Fibroblast of villous mesenchyme (primary cell): ENCODE data around the gene UNC50. TPM values are rescaled to one million over a fixed set of nuclear protein-coding genes. Genes with fewer than 3 reads are reported as not detected.

Experiments used
- DNase-seq: peaks from one replicate; pipeline ENCODE4 v3.0.0-alpha.2; 2010; ENCODE audit warnings: low read depth
- H3K4me3 ChIP-seq: 2 replicates; pipeline ENCODE4 v1.5.1; 2011; ENCODE audit warnings: low read depth, mild to moderate bottlenecking, low read length
- CTCF ChIP-seq: IDR thresholded peaks from 2 replicates; pipeline ENCODE4 v1.5.1; 2012; ENCODE audit warnings: low read depth, mild to moderate bottlenecking, low read length; ENCODE audit not compliant: insufficient read depth
- total RNA-seq: library from RNA; depleted of rRNA; stranded (reverse); fragments of >200 nt; gene quantifications from 2 replicates; pipeline ENCODE4 v1.2.3, GENCODE V29; 2012

Gene UNC50
- total RNA-seq, 1 donor = 46.2 TPM

GRCh38 chr2:98648451-98648850 is 40.1 kb downstream of the UNC50 start:
- no peak for DNase-seq
- no peak for TF ChIP-seq CTCF
- H3K4me3 ChIP-seq = no peak overlapping the region

DNA sequence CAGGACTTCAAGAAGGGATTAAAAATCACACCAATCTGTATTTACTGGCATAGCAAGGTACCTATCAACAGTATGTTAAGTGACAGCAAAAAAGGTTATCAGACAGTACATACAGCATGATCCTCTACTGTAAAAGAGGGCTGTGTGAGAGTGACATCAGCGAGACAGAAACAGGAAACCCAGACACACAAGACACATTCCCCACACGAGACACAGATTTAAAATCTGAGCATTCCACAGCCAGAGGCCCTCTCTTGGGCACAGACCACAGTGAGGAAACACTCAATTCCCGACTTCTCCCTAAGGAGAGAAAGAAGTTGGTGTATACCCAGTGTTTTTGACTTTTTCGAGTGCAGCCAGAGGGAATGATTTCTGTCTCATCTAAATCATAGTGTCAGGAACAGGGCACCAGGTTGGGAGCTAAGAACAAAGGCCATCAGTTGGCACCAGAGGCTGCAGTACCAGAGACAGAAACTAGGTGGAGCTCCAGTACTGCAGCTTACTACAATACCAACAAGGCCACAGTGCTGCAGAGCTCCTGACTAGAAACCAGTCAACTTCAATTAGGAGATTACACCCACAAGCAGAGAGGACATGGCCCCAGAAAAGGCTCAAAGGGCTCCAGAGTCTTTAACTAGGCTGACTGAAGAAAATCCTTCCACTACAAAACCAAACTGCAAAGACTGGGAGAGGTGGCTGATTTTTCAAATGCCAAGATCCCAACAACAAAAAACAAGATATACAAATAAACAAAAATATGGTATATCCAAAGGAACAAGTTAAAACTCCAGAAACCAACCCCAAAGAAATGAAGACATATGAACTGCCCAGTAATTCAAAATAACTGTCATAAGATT is 41.0 kb downstream of the UNC50 start:
- peak; percentile 100 for TF ChIP-seq CTCF
- DNase-seq = peak; percentile 75
- no peak overlapping the region for H3K4me3 ChIP-seq

DNA sequence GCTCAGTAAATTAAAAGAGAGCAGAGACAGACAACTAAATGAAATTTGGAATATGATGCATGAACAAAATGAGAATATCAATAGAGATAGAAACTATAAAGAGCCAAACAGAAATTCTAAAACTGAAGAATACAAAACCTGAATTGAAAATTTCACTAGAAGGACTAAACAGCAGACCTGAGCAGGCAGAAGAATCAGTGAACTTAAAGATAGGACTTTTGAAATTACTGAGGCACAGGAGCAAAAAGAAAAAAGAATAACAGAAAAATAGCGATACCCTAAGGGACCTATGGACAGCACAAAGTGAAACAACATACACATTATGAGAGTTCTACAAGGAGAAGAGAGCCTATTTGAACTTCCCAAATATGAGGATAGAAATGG is 41.6 kb downstream of the UNC50 start:
- no peak overlapping the region for H3K4me3 ChIP-seq
- DNase-seq = no peak
- TF ChIP-seq CTCF = no peak

DNA sequence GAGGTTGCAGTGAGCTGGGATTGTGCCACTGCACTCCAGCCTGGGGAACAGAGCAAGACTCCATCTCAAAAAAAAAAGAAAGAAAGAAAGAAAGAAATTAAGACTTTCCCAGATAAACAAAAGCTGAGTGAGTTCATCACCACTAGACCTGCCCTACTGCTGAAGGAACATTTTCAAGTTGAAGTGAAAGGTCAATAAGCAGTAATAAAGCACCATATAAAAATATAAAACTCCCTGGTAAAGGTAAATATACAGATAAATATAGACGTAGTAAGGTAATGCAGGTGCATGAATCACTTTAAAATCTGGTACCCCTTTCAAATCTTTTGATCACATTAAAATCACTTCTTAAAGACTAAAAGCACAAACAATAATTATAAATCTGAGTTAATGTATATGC is 42.6 kb downstream of the UNC50 start:
- DNase-seq = no peak
- TF ChIP-seq CTCF = no peak
- H3K4me3 ChIP-seq = no peak overlapping the region

GRCh38 chr2:98654699-98655495 is 46.5 kb downstream of the UNC50 start:
- DNase-seq = no peak
- no peak overlapping the region for H3K4me3 ChIP-seq
- TF ChIP-seq CTCF = no peak

- no peak for DNase-seq
- no peak overlapping the region for H3K4me3 ChIP-seq
- TF ChIP-seq CTCF = no peak
Observed at GRCh38 chr2:98656800-98657199, 48.4 kb downstream of the UNC50 start.
